Upper lobe of right lung (tissue), 1 donor: ENCODE measurements around the gene PGC. TPM values are rescaled to one million over a fixed set of nuclear protein-coding genes. Genes with fewer than 3 reads are reported as not detected.
A peak's percentile ranks its signal among the peaks of the same experiment; 100 is the strongest.

Source experiments
- ATAC-seq: fragments of 200-7000 bp; cut with Tn5 transposase; one replicate; pipeline ENCODE4 v1.9.1; 2020; ENCODE audit warnings: mild to moderate bottlenecking, moderate library complexity
- DNase-seq: peaks from one replicate; pipeline ENCODE4 v3.0.0-alpha.2; 2020
- H3K27ac ChIP-seq: fragments of 200-600 bp; one replicate; pipeline ENCODE4 v1.8.0; 2022
- H3K27me3 ChIP-seq: fragments of 200-600 bp; one replicate; pipeline ENCODE4 v1.8.0; 2022; ENCODE audit warnings: mild to moderate bottlenecking
- H3K36me3 ChIP-seq: fragments of 200-600 bp; one replicate; pipeline ENCODE4 v1.8.0; 2022
- H3K4me1 ChIP-seq: fragments of 200-600 bp; one replicate; pipeline ENCODE4 v1.8.0; 2022
- H3K4me3 ChIP-seq: fragments of 200-600 bp; one replicate; pipeline ENCODE4 v1.8.0; 2022; ENCODE audit warnings: mild to moderate bottlenecking
- H3K9me3 ChIP-seq: fragments of 200-600 bp; one replicate; pipeline ENCODE4 v1.8.0; 2022
- intact Hi-C: fragments of 100-400 bp; cut with DNase I; formaldehyde crosslinking; loops from one replicate; pipeline ENCODE4 v1.11.0; 2022
- total RNA-seq: library from RNA; stranded (reverse); fragmentation: NEBNext Ultra II Directional; extraction: Animal tissue kit (Norgen Biotek cat#: 25700); gene quantifications from one replicate; pipeline ENCODE4 v1.2.1, GENCODE V29; 2021
- TF ChIP-seq, protein P1 (sequence below): fragments of 200-600 bp; IDR thresholded peaks from one replicate; pipeline ENCODE4 v1.8.0; 2022; ENCODE audit warnings: antibody characterized with exemption
- donor health status: DM: no; HTN: yes; CAD: no; lungs with severe emphysema.

PGC gene
- total RNA-seq, 1 donor from 2014 or later: 1,050 TPM

DNA sequence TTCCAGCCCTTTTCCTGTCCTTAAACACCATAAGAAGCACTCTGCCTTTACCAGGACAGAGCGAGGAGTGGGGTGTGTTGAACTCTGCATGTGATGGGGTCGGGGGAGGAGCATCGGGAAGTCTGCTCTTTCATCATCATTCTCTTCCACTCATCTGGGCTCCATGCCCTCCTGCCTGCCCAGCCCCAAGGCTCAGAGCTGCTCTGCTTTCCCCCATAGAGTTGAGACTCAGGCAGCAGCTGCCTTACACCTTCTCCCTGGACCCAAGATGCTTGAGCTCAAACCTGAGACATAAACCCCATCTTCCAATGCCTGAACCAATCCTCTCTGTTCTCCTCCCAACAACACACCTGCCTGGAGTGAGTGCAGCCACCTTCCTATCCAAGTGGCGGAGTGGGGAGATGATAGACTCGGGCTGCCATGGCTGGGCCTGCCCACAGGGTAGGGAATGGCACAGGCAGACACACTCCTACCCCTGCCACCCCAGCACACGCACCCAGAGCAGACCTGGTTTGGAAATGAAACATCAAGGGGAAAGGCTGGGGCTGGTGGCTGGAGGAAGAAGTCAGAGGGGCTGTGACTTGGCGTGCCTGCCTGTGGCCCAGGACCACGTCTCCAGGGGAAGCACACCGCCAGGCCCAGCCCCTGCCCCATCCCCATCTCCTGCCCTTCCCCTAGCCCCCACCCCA, 40.2 kb downstream of the PGC start:
- peaks cover 42% of the 10 kb centered on the region for H3K4me1 ChIP-seq
- H3K36me3 ChIP-seq: peaks cover 5% of the 10 kb centered on the region
- no peaks in the 10 kb centered on the region for H3K27me3 ChIP-seq
- ATAC-seq (peak; percentile 43), DNase-seq (no peak)
- H3K9me3 ChIP-seq: no peaks in the 10 kb centered on the region
- no peak overlapping the region for H3K4me3 ChIP-seq
- TF ChIP-seq, protein P1, sequence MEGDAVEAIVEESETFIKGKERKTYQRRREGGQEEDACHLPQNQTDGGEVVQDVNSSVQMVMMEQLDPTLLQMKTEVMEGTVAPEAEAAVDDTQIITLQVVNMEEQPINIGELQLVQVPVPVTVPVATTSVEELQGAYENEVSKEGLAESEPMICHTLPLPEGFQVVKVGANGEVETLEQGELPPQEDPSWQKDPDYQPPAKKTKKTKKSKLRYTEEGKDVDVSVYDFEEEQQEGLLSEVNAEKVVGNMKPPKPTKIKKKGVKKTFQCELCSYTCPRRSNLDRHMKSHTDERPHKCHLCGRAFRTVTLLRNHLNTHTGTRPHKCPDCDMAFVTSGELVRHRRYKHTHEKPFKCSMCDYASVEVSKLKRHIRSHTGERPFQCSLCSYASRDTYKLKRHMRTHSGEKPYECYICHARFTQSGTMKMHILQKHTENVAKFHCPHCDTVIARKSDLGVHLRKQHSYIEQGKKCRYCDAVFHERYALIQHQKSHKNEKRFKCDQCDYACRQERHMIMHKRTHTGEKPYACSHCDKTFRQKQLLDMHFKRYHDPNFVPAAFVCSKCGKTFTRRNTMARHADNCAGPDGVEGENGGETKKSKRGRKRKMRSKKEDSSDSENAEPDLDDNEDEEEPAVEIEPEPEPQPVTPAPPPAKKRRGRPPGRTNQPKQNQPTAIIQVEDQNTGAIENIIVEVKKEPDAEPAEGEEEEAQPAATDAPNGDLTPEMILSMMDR: no peak
- intact Hi-C loops: no loop called here
- peak overlapping the region; percentile 63 for H3K27ac ChIP-seq

DNA sequence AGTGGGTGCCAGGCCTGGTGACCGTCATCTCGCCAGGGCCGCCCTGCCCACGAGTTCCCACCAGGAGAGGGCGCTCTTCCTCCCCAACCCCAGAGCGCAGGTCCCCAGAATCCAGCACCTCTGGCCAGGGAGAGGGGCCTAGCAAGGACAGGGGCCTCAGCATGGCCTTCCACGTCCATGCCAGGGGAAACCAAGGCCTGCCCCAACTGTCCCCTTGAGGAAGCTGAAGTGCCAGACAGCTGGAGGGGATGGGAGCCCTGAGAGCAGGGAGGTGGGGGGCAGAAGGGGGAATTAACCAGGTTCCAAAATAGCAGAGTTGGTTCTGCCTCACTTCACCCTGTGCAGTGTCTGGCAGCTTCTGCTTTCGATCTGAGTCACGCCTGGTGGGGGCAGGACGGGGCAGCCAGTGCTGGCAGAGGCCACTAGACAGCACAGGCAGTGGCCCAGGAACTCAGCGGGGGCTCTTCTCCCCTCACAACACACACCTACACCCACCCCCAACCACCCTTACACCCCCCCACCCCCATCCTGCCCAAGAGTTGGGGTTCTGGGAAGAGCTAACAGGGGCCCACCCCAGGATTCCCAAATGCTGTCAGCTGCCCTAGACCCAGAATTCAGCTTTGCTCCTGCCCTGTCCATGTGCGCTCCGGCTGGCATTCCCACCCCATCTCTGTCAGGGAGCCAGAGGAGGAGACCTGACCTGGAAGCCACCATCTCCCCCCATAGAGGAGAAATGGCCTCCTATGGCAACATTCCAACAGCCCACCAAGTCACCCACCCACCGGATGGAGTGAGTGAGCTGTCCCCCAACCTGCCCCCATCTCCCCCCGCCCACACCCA, 41.0 kb downstream of the PGC start:
- H3K27me3 ChIP-seq: no peaks in the 10 kb centered on the region
- peak overlapping the region; percentile 63 for H3K27ac ChIP-seq
- no peak overlapping the region for H3K4me3 ChIP-seq
- H3K36me3 ChIP-seq: peaks cover 5% of the 10 kb centered on the region
- ATAC-seq: peak; percentile 87
- peaks cover 39% of the 10 kb centered on the region for H3K4me1 ChIP-seq
- TF ChIP-seq, protein P1: peak; percentile 79
- H3K9me3 ChIP-seq: no peaks in the 10 kb centered on the region
- DNase-seq: peak; percentile 88
- intact Hi-C loops: no loop called here

DNA sequence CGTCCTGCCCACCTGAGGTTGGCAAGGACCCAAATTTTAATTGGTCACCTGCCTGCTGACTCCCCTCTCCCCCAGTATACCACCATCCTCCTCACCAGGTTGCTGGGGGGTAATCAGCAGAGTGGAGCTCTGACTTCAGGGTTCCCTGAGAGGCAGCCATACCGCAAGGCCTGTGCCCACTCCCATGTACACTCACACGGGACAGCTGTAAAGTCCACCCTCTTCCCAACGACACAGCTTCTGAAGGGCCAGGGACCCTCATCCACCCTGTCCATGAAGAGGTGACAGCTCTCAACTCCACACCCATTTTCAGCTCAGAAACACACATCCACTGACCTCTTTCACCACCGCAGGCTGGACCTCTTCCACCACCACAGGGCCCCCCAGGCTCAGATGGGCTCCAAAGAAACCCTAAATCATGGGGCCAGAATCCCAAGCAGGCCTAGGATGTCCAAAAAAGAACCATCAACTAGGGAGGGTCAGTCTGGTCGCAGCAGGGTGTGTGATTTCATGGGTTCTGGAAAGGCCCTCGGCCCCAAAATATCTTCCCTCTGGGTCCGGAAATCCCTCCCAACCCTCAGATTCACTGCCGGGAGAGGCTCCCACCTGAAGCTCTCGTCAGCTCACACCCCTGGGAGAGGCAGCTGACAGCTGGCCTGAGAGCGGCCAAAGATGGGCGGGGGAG, 41.7 kb downstream of the PGC start:
- Histone ChIP-seq H3K9me3 (no peaks in the 10 kb centered on the region), H3K4me1 (peaks cover 42% of the 10 kb centered on the region), H3K27ac (peak overlapping the region; percentile 63), H3K36me3 (peaks cover 5% of the 10 kb centered on the region), H3K27me3 (no peaks in the 10 kb centered on the region), H3K4me3 (no peak overlapping the region)
- intact Hi-C loops: no loop called here
- ATAC-seq (no peak), DNase-seq (no peak)
- TF ChIP-seq, protein P1: no peak

DNA sequence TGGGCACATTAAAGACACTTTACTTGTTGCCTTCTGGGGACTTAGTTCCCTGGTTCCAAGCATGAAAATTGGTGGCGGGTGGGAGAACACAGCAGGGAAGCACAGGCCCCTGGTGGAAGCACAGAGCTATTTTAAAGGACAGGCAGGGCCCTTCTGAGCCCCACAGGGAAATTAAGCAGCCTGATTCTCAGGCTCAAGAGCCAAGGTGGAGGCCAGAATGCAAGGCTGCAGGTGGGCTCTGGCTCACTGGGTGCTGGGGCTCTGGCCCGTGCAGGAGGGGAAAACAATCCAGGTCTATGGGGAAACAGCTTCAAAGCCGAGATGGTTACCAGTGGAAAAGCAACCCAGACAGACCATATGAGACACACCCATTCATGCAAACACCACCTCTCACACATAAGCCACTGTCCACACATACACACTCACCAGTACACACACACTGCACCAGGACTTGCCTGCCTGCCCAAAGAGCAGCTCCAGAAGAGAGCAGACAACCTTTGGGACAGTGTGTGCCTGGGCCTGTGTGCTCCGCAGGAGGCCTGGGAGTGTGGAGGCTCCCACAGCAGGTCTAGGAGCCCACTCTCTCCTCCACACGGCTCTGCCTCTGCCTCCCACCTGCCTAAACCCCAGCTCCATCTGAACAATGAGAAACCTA, 42.4 kb downstream of the PGC start:
- Histone ChIP-seq H3K4me1 (peaks cover 42% of the 10 kb centered on the region), H3K4me3 (no peak overlapping the region), H3K27ac (peak overlapping the region; percentile 63)

DNA sequence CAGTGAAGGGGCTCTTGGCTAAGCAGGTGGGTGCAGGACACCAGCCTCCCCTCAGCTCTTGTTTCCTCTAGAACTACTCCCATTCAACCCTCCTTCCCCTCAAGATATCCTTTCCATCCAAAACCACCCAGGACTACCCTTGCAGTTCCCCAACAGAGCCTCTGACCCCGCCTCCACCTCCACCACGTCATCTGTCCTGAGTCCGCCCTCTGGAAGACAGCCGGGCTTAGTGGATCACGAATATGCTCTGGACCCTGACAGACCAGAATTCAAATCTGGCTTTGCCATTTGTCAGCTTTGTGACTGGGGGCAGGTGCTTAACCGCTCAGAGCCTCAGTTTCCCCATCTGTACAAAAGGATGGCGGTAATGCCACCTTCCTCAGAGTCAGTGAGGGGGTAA, 43.2 kb downstream of the PGC start:
- Histone ChIP-seq H3K4me1 (peaks cover 42% of the 10 kb centered on the region), H3K27ac (no peak overlapping the region), H3K4me3 (no peak overlapping the region), H3K27me3 (no peaks in the 10 kb centered on the region), H3K9me3 (no peaks in the 10 kb centered on the region), H3K36me3 (peaks cover 5% of the 10 kb centered on the region)
- DNase-seq (no peak), ATAC-seq (no peak)
- intact Hi-C loops: no loop called here
- TF ChIP-seq, protein P1: no peak

More for the DNA sequence above, 42.4 kb downstream of the PGC start:
- DNase-seq (no peak), ATAC-seq (no peak)
- intact Hi-C loops: no loop called here
- H3K36me3 ChIP-seq: peaks cover 5% of the 10 kb centered on the region
- no peaks in the 10 kb centered on the region for H3K9me3 ChIP-seq
- no peaks in the 10 kb centered on the region for H3K27me3 ChIP-seq
- TF ChIP-seq, protein P1: no peak
